Calu3 (cell line): ENCODE results near the gene PXK. TPM values are rescaled to one million over a fixed set of nuclear protein-coding genes. Genes with fewer than 3 reads are reported as not detected.
"Not testable (repeated sequence)": the region's sequence is repeated elsewhere in the genome, so short reads cannot be mapped to it uniquely, and the experiment has no call there.

ENCODE experiments used
- BruUV-seq: library from RNA; stranded (reverse); fragments of 400-500 nt; replicated peaks from 2 replicates; lab custom pipeline; 2021; lab: Mats Ljungman, UMichigan
- CTCF ChIA-PET: fragments of 300-600 bp; sonication (Branson Sonifier 250); formaldehyde crosslinking; loops from one replicate; lab custom pipeline; 2022; ENCODE audit warnings: antibody characterized with exemption; lab: Charles Lee
- DNase-seq: peaks from one replicate; pipeline ENCODE4 v3.0.0; 2022
- H3K27ac Mint-ChIP-seq: one replicate; pipeline ENCODE4 v1.8.0; 2022; ENCODE audit warnings: mixed read lengths; ENCODE audit not compliant: unreplicated experiment
- H3K27me3 Mint-ChIP-seq: one replicate; pipeline ENCODE4 v1.8.0; 2022; ENCODE audit warnings: mixed read lengths; ENCODE audit not compliant: unreplicated experiment
- H3K36me3 Mint-ChIP-seq: one replicate; pipeline ENCODE4 v1.8.0; 2022; ENCODE audit warnings: mild to moderate bottlenecking, moderate library complexity, mixed read lengths; ENCODE audit not compliant: insufficient read depth, unreplicated experiment
- H3K4me1 Mint-ChIP-seq: one replicate; pipeline ENCODE4 v1.8.0; 2022; ENCODE audit warnings: mild to moderate bottlenecking, low read depth, mixed read lengths; ENCODE audit not compliant: unreplicated experiment
- H3K4me3 Mint-ChIP-seq: one replicate; pipeline ENCODE4 v1.8.0; 2022; ENCODE audit warnings: mild to moderate bottlenecking, low read depth, moderate library complexity, mixed read lengths; ENCODE audit not compliant: unreplicated experiment
- H3K9me3 Mint-ChIP-seq: one replicate; pipeline ENCODE4 v1.8.0; 2022; ENCODE audit warnings: low read depth, mixed read lengths; ENCODE audit not compliant: unreplicated experiment
- CTCF ChIP-seq: fragments of 200-600 bp; IDR thresholded peaks from one replicate; pipeline ENCODE4 v1.8.0; 2022; ENCODE audit warnings: antibody characterized with exemption; ENCODE audit not compliant: unreplicated experiment
- intact Hi-C: fragments of 100-400 bp; cut with micrococcal nuclease; formaldehyde crosslinking; loops from one replicate; pipeline ENCODE4 v1.10.0; 2022; ENCODE audit not compliant: unreplicated experiment
- total RNA-seq: library from RNA; stranded (reverse); gene quantifications from 2 replicates; pipeline ENCODE4 v1.2.3, GENCODE V29; 2022

Gene PXK
- total RNA-seq, 1 experiment from 2014 or later: 8.6 TPM

GRCh38 chr3:58434990-58435389 lies 102.3 kb downstream of the PXK start:
- Mint-ChIP-seq H3K27ac (no peak overlapping the region), H3K4me3 (no peak overlapping the region), H3K9me3 (no peaks in the 10 kb centered on the region), H3K4me1 (peaks cover 17% of the 10 kb centered on the region), H3K36me3 (peaks cover 22% of the 10 kb centered on the region), H3K27me3 (no peaks in the 10 kb centered on the region)
- no TSS peak for BruUV-seq
- DNase-seq: no peak
- CTCF ChIA-PET: no interaction called here
- TF ChIP-seq CTCF: no peak
- intact Hi-C loops: no loop called here

- H3K27ac Mint-ChIP-seq, intact Hi-C loops, DNase-seq, BruUV-seq, H3K27me3 Mint-ChIP-seq, H3K9me3 Mint-ChIP-seq, H3K4me3 Mint-ChIP-seq, CTCF ChIA-PET: not testable (repeated sequence)
- H3K4me1 Mint-ChIP-seq: peaks cover 17% of the 10 kb centered on the region
- peaks cover 11% of the 10 kb centered on the region for H3K36me3 Mint-ChIP-seq
Measured at GRCh38 chr3:58437276-58437675, 104.6 kb downstream of the PXK start.

GRCh38 chr3:58440996-58441355 lies 108.3 kb downstream of the PXK start:
- CTCF ChIA-PET, H3K4me3 Mint-ChIP-seq, H3K36me3 Mint-ChIP-seq, H3K27ac Mint-ChIP-seq, BruUV-seq, intact Hi-C loops, DNase-seq, H3K4me1 Mint-ChIP-seq, H3K27me3 Mint-ChIP-seq, H3K9me3 Mint-ChIP-seq: not testable (repeated sequence)

- intact Hi-C loops: no loop called here
- no peaks in the 10 kb centered on the region for H3K36me3 Mint-ChIP-seq
- no TSS peak for BruUV-seq
Measured at GRCh38 chr3:58441514-58442450, 109.1 kb downstream of the PXK start.

GRCh38 chr3:58452176-58452575 lies 119.5 kb downstream of the PXK start:
- DNase-seq: no peak
- Mint-ChIP-seq H3K9me3 (peaks cover 4% of the 10 kb centered on the region), H3K27ac (no peak overlapping the region), H3K4me1 (no peaks in the 10 kb centered on the region), H3K4me3 (no peak overlapping the region), H3K27me3 (no peaks in the 10 kb centered on the region), H3K36me3 (no peaks in the 10 kb centered on the region)
- no TSS peak for BruUV-seq
- intact Hi-C loops: no loop called here
- CTCF ChIA-PET: no interaction called here
- no peak for TF ChIP-seq CTCF

More at GRCh38 chr3:58441514-58442450, 109.1 kb downstream of the PXK start:
- no peak for TF ChIP-seq CTCF
- no peak overlapping the region for H3K4me3 Mint-ChIP-seq
- no peaks in the 10 kb centered on the region for H3K4me1 Mint-ChIP-seq
- H3K27me3 Mint-ChIP-seq: peaks cover 7% of the 10 kb centered on the region
- DNase-seq: no peak
- H3K9me3 Mint-ChIP-seq: no peaks in the 10 kb centered on the region
- CTCF ChIA-PET: no interaction called here
- no peak overlapping the region for H3K27ac Mint-ChIP-seq
